A673 (cell line): ENCODE results near the gene HDGFL3. TPM values are rescaled to one million over a fixed set of nuclear protein-coding genes. Genes with fewer than 3 reads are reported as not detected.

Experiments
- BruUV-seq: library from RNA; stranded (reverse); fragments of 400-500 nt; replicated peaks from 2 replicates; lab custom pipeline; 2021; lab: Mats Ljungman, UMichigan
- CTCF ChIA-PET: fragments of 300-600 bp; sonication (Branson Sonifier 250); formaldehyde crosslinking; loops from one replicate; lab custom pipeline; 2022; ENCODE audit warnings: antibody characterized with exemption; lab: Charles Lee
- POLR2A ChIA-PET: fragments of 300-600 bp; sonication (Branson Sonifier 250); formaldehyde crosslinking; loops from one replicate; lab custom pipeline; 2022; ENCODE audit warnings: antibody characterized with exemption; ENCODE audit not compliant: low non-redundant PET; lab: Charles Lee
- DNase-seq: peaks from one replicate; pipeline ENCODE4 v3.0.0-alpha.2; 2015; ENCODE audit warnings: low spot score
- H3K27ac ChIP-seq: fragments of 200-600 bp; sonication (generic); 2 replicates; pipeline ENCODE4 v1.5.1; 2016; ENCODE audit warnings: mixed run types, low read depth, mild to moderate bottlenecking, mixed read lengths, antibody characterized with exemption, low read length; ENCODE audit not compliant: poor library complexity, severe bottlenecking
- H3K27me3 ChIP-seq: fragments of 200-600 bp; sonication (generic); replicated peaks from 2 replicates; pipeline ENCODE4 v1.6.1; 2017; ENCODE audit warnings: mixed run types, low read depth, mild to moderate bottlenecking, mixed read lengths, antibody characterized with exemption, low read length; ENCODE audit not compliant: insufficient read depth, poor library complexity
- H3K36me3 ChIP-seq: fragments of 200-600 bp; sonication (generic); 2 replicates; pipeline ENCODE4 v1.6.1; 2016; ENCODE audit warnings: mixed run types, mild to moderate bottlenecking, mixed read lengths, antibody characterized with exemption, low read length; ENCODE audit not compliant: insufficient read depth, poor library complexity, severe bottlenecking
- H3K4me1 ChIP-seq: fragments of 200-600 bp; sonication (generic); 2 replicates; pipeline ENCODE4 v1.6.1; 2017; ENCODE audit warnings: mixed run types, mild to moderate bottlenecking, mixed read lengths, antibody characterized with exemption, low read length; ENCODE audit not compliant: insufficient read depth, poor library complexity, severe bottlenecking
- H3K4me3 ChIP-seq: fragments of 200-600 bp; sonication (generic); 2 replicates; pipeline ENCODE4 v1.5.1; 2016; ENCODE audit warnings: low read depth, mixed run types, mild to moderate bottlenecking, mixed read lengths, low read length; ENCODE audit not compliant: poor library complexity, severe bottlenecking
- H3K9me3 ChIP-seq: fragments of 200-600 bp; sonication (generic); 2 replicates; pipeline ENCODE4 v1.6.1; 2016; ENCODE audit warnings: mixed run types, low read depth, mild to moderate bottlenecking, mixed read lengths, antibody characterized with exemption, low read length; ENCODE audit not compliant: poor library complexity, severe bottlenecking
- EZH2 ChIP-seq: fragments of 200-600 bp; sonication (generic); IDR thresholded peaks from 2 replicates; pipeline ENCODE4 v1.6.1; 2017; ENCODE audit warnings: borderline replicate concordance, low read depth, mild to moderate bottlenecking, mixed read lengths, antibody characterized with exemption, low read length; ENCODE audit not compliant: poor library complexity, severe bottlenecking
- intact Hi-C: fragments of 100-400 bp; cut with micrococcal nuclease; formaldehyde crosslinking; loops from one replicate; pipeline ENCODE4 v1.10.0; 2022; ENCODE audit not compliant: unreplicated experiment
- total RNA-seq: library from RNA; stranded (reverse); gene quantifications from 2 replicates; pipeline ENCODE4 v1.2.3, GENCODE V29; 2021
- TF ChIP-seq, protein P1 (sequence below): fragments of 300-800, 200-600 bp; sonication (generic); conservative IDR thresholded peaks from 2 replicates; pipeline ENCODE4 v1.5.1; 2017; ENCODE audit warnings: low read depth, mild to moderate bottlenecking, antibody characterized with exemption, low read length, moderate library complexity, mixed read lengths

HDGFL3 gene
- total RNA-seq, 1 experiment from 2014 or later = 103 TPM

GRCh38 chr15:83118291-83118827 lies 89.3 kb downstream of the HDGFL3 start:
- no peak for DNase-seq
- Histone ChIP-seq H3K4me3 (no peak overlapping the region), H3K9me3 (no peaks in the 10 kb centered on the region), H3K4me1 (no peaks in the 10 kb centered on the region), H3K36me3 (no peaks in the 10 kb centered on the region), H3K27me3 (no peaks in the 10 kb centered on the region), H3K27ac (no peak overlapping the region)
- no TSS peak for BruUV-seq
- ChIA-PET POLR2A (no interaction called here), CTCF (no interaction called here)
- TF ChIP-seq, protein P1, sequence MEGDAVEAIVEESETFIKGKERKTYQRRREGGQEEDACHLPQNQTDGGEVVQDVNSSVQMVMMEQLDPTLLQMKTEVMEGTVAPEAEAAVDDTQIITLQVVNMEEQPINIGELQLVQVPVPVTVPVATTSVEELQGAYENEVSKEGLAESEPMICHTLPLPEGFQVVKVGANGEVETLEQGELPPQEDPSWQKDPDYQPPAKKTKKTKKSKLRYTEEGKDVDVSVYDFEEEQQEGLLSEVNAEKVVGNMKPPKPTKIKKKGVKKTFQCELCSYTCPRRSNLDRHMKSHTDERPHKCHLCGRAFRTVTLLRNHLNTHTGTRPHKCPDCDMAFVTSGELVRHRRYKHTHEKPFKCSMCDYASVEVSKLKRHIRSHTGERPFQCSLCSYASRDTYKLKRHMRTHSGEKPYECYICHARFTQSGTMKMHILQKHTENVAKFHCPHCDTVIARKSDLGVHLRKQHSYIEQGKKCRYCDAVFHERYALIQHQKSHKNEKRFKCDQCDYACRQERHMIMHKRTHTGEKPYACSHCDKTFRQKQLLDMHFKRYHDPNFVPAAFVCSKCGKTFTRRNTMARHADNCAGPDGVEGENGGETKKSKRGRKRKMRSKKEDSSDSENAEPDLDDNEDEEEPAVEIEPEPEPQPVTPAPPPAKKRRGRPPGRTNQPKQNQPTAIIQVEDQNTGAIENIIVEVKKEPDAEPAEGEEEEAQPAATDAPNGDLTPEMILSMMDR = no peak
- TF ChIP-seq EZH2 = no peak
- intact Hi-C loops = no loop called here

- Histone ChIP-seq H3K9me3 (no peaks in the 10 kb centered on the region), H3K27me3 (no peaks in the 10 kb centered on the region), H3K36me3 (no peaks in the 10 kb centered on the region), H3K27ac (no peak overlapping the region), H3K4me3 (no peak overlapping the region), H3K4me1 (no peaks in the 10 kb centered on the region)
- CTCF ChIA-PET = no interaction called here
- intact Hi-C loops = no loop called here
- TF ChIP-seq EZH2 = no peak
- TF ChIP-seq, protein P1 = no peak
- no peak for DNase-seq
- no TSS peak for BruUV-seq
- POLR2A ChIA-PET = no interaction called here
Measured at GRCh38 chr15:83115831-83116565, 91.6 kb downstream of the HDGFL3 start.

- DNase-seq = no peak
Measured at GRCh38 chr15:83115410-83115809, 92.2 kb downstream of the HDGFL3 start.

More at GRCh38 chr15:83115410-83115809, 92.2 kb downstream of the HDGFL3 start:
- Histone ChIP-seq H3K27ac (no peak overlapping the region), H3K27me3 (no peaks in the 10 kb centered on the region), H3K36me3 (no peaks in the 10 kb centered on the region), H3K4me3 (no peak overlapping the region), H3K9me3 (no peaks in the 10 kb centered on the region), H3K4me1 (no peaks in the 10 kb centered on the region)
- ChIA-PET POLR2A (no interaction called here), CTCF (no interaction called here)
- intact Hi-C loops = no loop called here
- TF ChIP-seq, protein P1 = no peak
- TF ChIP-seq EZH2 = no peak
- no TSS peak for BruUV-seq
